CD4-positive, alpha-beta T cell treated with Interferon alpha-2 for 1 hour (primary cell): ENCODE data around the gene SLC5A11.
A peak's percentile ranks its signal among the peaks of the same experiment; 100 is the strongest.
"Not testable (repeated sequence)": the region's sequence is repeated elsewhere in the genome, so short reads cannot be mapped to it uniquely, and the experiment has no call there.

Source experiments
- DNase-seq, 2 donors: peaks; one replicate each; pipeline ENCODE4 v3.0.0-alpha.2; 2020 to 2022

SLC5A11 gene

DNA sequence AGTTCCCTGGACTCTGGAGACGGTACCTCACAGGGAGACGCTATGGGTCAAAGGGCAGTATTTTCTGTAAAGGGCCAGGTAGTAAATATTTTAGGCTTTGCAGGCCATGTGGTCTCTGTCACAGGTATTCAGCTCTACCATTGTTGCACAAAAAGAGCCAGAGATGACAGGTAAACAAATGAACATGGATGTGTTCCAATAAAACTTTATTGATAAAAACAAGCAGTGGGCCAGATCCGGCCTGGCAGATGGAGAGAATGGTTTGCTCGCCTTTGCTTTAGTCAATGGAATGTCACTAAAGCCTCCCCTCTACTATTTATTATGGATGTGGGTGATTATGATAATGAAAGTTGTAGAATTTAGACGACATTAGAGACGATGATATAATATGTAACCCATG, 8.9 kb upstream of the SLC5A11 start:
- DNase-seq: no peak

GRCh38 chr16:24837969-24838368, 7.8 kb upstream of the SLC5A11 start:
- no peak for DNase-seq

DNA sequence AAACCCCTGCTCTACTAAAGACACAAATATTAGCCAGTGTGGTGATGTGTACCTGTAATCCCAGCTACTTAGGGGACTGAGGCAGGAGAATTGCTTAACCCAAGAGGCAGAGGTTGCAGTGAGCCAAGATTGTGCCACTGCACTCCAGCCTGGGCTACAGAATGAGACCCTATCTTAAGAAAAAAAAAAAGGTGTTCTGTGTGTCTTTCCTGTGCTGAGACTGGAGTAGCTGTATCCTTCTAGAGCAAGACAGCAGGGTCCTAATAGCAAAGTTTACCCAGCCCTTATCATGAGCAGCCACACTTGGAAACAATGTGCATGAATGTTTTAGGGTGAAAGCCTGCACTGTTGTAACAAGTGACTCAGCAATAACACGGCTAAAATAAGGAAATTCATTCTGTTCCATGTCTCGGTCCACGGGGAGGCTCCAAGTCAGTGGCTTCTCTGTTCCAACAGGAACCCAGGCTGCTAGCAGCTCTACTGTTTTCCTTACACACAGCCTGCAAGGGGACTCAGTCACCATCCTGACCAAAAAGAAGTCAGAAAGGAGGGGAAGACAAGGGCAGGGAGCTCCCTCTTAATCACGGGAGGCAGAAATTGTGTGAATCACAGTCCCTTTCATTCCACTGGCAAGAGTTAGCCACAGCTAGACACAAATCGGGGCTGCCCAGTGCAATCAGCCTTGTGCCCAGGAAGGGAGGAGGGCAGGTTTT, 7.1 kb upstream of the SLC5A11 start:
- no peak for DNase-seq

- DNase-seq: no peak
Observed at GRCh38 chr16:24839347-24839972, 6.3 kb upstream of the SLC5A11 start.

DNA sequence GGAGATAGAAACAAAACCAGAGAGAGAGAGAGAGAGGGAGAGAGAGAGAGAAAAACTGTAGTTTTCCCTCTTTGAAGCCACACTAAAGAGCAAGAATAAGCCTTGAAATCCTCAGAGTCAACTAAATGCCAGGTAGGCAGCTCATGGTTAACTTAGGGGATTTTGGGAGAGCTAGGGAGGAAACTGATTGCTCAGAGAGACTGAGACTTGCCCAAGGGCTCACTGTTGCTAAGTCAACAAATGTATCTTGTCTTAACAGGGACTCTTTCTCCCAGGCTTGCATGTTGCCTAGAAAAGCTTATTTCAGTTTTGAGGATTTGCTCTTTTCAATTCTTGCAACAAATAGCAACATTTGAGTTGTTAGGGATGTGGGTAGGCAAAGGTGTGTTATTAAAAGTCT, 4.5 kb upstream of the SLC5A11 start:
- DNase-seq: no peak

DNA sequence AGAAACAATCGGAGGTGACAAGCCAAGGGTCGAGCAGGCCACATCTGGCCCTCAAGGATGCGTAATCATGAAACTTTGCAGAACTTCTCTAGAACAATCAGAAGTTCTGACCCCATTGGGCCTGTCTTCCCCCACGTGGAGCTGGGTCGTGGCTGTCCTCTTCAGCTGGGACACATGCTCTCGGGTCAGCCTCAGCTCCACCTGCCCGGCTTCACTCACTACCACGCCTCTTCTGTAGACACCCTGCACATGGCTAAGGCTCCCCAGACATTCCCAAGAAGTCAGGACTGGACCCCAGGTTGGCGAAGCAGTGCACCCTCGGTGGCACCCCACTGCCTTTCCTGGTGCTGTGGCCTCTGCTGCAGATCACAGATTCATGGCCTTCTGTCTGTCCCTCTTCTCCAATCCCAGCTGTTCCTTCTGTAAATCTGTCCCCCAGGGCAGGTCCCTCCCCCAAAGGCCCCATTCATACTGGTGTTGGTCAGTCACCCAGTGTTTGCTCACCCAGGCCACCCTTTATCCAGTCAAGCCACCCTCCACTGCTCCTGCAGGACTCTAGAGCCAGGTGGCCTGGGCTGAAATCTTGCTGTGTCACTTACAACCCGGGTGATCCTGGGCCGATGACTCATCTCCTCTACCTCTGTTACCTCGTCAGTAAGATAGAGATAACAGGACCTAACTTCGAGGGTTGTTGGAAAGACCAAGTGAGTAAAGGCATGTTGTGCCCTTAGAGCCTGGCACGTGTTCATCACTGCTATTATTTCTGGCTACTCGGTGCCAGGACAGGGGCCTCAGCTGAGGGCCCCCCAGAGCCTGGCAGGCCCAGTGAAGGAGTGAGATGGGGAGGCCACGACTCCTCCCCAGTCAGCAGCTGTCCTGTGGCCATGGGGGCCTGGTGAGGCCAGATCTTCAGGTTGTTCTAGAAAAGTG, 1.4 kb upstream of the SLC5A11 start:
- DNase-seq: no peak

GRCh38 chr16:24845031-24845365, 765 bp upstream of the SLC5A11 start:
- not testable (repeated sequence) for DNase-seq

GRCh38 chr16:24846548-24847357, 990 bp downstream of the SLC5A11 start:
- DNase-seq: no peak

DNA sequence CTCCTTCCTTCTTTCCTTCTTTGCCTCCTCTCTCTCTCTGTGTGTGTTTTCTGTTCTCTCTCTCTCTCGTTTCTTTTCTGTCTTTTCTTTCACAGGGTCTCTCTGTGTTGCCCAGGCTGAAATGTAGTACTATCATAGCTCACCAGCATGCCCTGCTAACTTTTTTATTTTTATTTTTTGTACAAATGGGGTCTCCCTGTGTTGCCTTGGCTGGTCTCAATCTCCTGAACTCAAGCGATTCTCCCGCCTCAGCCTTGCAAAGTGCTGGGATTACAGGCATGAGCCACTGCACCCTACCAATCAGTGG, 1.5 kb downstream of the SLC5A11 start:
- DNase-seq: no peak

- no peak for DNase-seq
Observed at GRCh38 chr16:24848065-24848464, 2.3 kb downstream of the SLC5A11 start.

GRCh38 chr16:24849641-24850040, 3.9 kb downstream of the SLC5A11 start:
- no peak for DNase-seq

DNA sequence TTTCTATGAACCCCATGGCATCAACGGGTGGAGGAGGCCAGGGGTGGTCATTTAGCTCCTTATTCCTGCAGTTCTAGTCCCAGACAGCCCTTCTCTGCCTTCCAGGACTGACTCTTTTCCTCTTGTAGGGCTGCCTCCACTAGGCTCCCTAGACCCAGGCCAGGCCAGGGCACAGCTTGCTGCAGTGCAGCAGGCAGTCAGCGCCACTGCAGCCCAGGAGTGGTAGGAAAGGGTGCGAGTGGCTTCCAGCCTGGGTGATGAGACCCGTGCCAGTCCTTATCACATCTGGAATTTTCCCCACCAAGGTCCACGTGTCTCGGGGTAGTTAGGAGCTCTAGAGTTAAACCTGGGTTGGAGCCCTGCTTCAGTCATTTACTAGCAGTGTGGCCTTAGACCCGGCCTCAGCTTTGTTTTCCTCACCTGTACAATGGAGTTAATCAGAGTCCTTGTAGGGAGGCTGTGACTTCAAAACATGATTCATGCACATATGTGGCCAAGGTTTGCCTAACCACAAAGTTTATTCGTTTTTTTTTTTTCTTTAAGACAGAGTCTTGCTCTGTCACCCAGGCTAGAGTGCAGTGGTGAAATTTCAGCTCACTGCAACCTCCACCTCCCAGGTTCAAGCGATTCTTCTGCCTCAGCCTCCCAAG, 4.7 kb downstream of the SLC5A11 start:
- DNase-seq: no peak

DNA sequence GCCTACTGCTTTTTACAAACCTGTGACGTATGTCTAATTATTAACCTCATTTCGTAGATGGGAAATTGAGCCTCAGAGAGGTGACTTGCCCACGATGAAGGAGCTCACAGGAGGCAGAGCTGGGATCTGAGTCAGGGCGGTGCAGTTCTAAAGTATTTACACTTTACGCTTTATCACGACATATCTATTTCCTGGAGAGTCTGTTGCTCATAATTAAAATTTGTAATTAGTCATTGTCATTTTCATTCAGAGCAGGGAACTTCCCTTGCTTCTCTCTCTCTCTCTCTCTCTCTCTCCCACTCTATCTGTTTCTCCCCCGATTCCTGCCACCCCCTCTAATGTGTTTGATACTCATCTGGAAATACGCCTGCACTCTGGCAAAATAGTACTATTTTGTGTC, 5.9 kb downstream of the SLC5A11 start:
- DNase-seq: no peak

- DNase-seq: no peak
Observed at GRCh38 chr16:24852281-24852721, 6.5 kb downstream of the SLC5A11 start.

DNA sequence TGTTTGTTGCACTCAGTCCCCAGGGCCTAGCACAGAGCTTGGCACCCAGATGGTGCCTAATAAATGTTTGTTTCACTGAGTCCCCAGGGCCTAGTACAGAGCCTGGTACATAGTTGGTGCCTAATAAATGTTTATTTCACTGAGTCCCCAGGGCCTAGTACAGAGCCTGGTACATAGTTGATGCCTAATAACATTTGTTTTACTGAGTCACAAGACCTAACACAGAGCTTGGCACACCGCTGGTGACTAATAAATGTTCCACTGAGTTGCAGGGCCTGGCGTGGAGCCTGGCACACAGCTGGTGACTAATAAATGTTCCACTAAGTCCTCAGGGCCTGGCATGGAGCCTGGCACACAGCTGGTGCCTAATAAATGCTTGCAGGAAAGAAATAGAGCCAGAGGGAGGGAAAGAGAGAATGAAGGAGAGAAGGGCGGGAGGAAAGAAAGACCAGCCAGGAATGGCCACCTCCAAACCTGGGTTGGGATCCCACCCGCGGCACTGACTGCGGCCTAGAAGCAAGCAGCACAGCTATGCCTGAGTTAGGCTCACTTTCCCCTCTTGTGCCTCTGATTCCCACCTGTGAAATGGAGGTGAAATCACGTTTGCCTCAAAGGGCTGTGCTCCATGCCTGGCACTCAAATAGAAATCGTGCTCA, 7.5 kb downstream of the SLC5A11 start:
- no peak for DNase-seq

- DNase-seq: no peak
Observed at GRCh38 chr16:24853830-24854229, 8.1 kb downstream of the SLC5A11 start.

- no peak for DNase-seq
Observed at GRCh38 chr16:24854607-24855171, 8.9 kb downstream of the SLC5A11 start.

DNA sequence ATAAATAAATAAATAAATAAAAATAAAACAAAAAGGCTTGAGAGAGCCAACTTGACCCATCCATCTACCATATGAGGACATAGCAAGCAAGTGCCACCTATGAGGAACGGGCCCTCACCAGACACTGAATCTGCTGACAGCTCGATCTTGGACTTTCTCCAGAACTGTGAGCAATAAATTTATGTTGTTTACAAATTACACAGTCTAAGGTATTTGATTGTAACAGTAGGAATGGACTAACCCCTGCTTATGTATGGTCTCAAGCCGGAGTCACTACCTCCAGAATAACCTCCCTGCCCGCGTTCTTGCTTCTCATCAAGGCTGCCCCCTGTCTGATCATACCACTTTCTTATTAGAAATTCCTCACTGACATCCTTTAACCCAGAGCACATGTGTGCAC, 9.9 kb downstream of the SLC5A11 start:
- no peak for DNase-seq

DNA sequence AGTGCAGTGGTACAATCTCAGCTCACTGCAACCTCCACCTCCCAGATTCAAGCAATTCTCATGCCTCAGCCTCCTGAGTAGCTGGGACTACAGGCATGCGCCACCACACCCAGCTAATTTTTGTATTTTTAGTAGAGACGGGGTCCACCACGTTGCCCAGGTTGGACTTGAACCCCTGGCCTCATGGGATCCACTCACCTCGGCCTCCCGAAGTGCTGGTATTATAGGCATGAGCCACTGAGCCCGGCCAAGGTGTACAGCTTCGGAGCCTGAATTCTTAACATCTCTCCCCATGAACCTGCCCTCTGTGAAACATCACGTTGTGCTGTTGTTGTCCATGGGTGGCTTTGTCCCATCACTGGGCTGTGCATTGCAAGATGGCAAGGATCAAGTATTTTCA, 11.1 kb downstream of the SLC5A11 start:
- not testable (repeated sequence) for DNase-seq

DNA sequence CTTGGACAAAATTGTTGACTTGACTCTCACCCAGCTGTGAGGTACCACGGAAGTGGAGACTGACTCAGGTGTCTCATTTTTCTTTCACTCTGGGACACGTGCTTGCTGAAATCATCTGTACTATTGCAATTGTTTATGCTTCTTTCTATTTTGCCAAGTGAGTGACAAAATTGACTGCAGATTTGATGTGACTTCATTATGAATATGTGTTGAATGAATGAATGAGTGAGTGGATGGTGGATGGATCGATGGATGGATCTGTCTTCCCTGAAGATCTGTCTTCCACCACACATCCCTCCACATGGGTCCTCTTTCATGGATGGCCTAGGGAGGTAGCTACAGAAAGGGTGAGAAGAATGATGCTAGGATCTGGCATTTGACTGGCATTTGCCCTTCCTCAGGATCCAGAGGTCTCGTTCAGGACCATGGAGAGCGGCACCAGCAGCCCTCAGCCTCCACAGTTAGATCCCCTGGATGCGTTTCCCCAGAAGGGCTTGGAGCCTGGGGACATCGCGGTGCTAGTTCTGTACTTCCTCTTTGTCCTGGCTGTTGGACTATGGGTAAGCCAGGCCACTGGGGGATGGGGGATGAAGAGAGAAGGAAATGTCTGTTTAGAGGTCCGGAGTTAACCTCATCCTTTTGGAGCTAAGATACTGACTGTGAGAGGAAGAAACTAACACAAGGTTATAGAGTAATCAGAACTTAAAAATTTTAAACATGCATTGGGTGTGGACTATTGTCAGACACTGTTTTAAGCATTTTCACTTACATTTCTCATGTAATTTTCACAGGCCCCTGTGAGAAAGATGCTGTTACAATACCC, 12.7 kb downstream of the SLC5A11 start:
- DNase-seq: peak in 1 of 2 donors; percentile 19

DNA sequence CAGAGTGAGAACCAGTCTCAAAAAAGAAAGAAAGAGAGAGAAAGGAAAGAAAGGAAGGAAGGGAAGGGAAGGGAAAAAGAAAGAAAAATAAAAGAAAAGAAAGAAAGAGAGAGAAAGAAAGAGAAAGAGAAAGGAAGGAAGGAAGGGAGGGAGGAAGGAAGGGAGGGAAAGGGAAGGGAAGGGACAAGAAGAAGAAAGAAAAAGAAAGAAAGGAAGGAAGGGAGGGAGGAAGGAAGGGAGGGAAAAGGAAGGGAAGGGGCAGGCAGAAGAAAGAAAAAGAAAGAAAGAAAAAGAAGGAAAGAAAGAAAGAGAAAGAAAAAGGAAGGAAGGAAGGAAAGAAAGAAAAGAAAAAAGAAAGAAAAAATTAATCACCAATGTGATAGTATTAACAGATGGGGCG, 15.7 kb downstream of the SLC5A11 start:
- no peak for DNase-seq
